ENCODE measurements around the gene MED12L.

Gene MED12L

GRCh38 chr3:151393146-151393830 lies 307.8 kb downstream of the MED12L start:
- Histone ChIP-seq H3K9ac (no peak overlapping the region), H2AFZ (no peak overlapping the region), H3K79me2 (no peaks in the 10 kb centered on the region), H3K4me1 (no peaks in the 10 kb centered on the region), H3K27ac (no peak overlapping the region), H3K9me3 (ENCODE audit: control insufficient read depth, low read length) (no peaks in the 10 kb centered on the region), H3K4me3 (ENCODE audit: low read depth, low read length) (no peak overlapping the region), H3K36me3 (ENCODE audit: control insufficient read depth, insufficient read depth, low read length) (no peaks in the 10 kb centered on the region), H3K4me2 (ENCODE audit: low read length) (no peak overlapping the region), H3K27me3 (ENCODE audit: control insufficient read depth, insufficient read depth, low read length) (no peaks in the 10 kb centered on the region)
- no peak for TF ChIP-seq CTCF (IDR thresholded peaks at IDR 0.05)

GRCh38 chr3:151393941-151394340 lies 308.5 kb downstream of the MED12L start:
- H2AFZ ChIP-seq, result no peak overlapping the region

GRCh38 chr3:151394611-151395010 lies 309.1 kb downstream of the MED12L start:
- H3K4me3 ChIP-seq (ENCODE audit: low read depth, low read length), result no peak overlapping the region
- H3K9ac ChIP-seq, result no peak overlapping the region
- no peak overlapping the region for H3K27ac ChIP-seq
- TF ChIP-seq CTCF (IDR thresholded peaks at IDR 0.05), result no peak
- H3K79me2 ChIP-seq, result no peaks in the 10 kb centered on the region
- H3K9me3 ChIP-seq (ENCODE audit: control insufficient read depth, low read length), result no peaks in the 10 kb centered on the region
- H3K4me2 ChIP-seq (ENCODE audit: low read length), result no peak overlapping the region
- H2AFZ ChIP-seq, result no peak overlapping the region
- no peaks in the 10 kb centered on the region for H3K4me1 ChIP-seq
- no peaks in the 10 kb centered on the region for H3K27me3 ChIP-seq (ENCODE audit: control insufficient read depth, insufficient read depth, low read length)
- H3K36me3 ChIP-seq (ENCODE audit: control insufficient read depth, insufficient read depth, low read length), result no peaks in the 10 kb centered on the region

More at GRCh38 chr3:151393941-151394340, 308.5 kb downstream of the MED12L start:
- Histone ChIP-seq H3K4me1 (no peaks in the 10 kb centered on the region), H3K79me2 (no peaks in the 10 kb centered on the region), H3K36me3 (ENCODE audit: control insufficient read depth, insufficient read depth, low read length) (no peaks in the 10 kb centered on the region), H3K4me3 (ENCODE audit: low read depth, low read length) (no peak overlapping the region), H3K4me2 (ENCODE audit: low read length) (no peak overlapping the region), H3K9ac (no peak overlapping the region), H3K27ac (no peak overlapping the region), H3K9me3 (ENCODE audit: control insufficient read depth, low read length) (no peaks in the 10 kb centered on the region), H3K27me3 (ENCODE audit: control insufficient read depth, insufficient read depth, low read length) (no peaks in the 10 kb centered on the region)
- TF ChIP-seq CTCF (IDR thresholded peaks at IDR 0.05), result no peak

- H3K9me3 ChIP-seq (ENCODE audit: control insufficient read depth, low read length), result no peaks in the 10 kb centered on the region
- H3K9ac ChIP-seq, result no peak overlapping the region
- H3K27me3 ChIP-seq (ENCODE audit: control insufficient read depth, insufficient read depth, low read length), result no peaks in the 10 kb centered on the region
- H3K36me3 ChIP-seq (ENCODE audit: control insufficient read depth, insufficient read depth, low read length), result no peaks in the 10 kb centered on the region
- no peaks in the 10 kb centered on the region for H3K79me2 ChIP-seq
- no peak overlapping the region for H3K4me2 ChIP-seq (ENCODE audit: low read length)
- no peak overlapping the region for H3K4me3 ChIP-seq (ENCODE audit: low read depth, low read length)
- H3K4me1 ChIP-seq, result no peaks in the 10 kb centered on the region
- TF ChIP-seq CTCF (IDR thresholded peaks at IDR 0.05), result no peak
- H3K27ac ChIP-seq, result no peak overlapping the region
- H2AFZ ChIP-seq, result no peak overlapping the region
Measured at GRCh38 chr3:151395806-151396205, 310.3 kb downstream of the MED12L start.

- Histone ChIP-seq H3K4me2 (ENCODE audit: low read length) (no peak overlapping the region), H3K27ac (no peak overlapping the region), H3K9me3 (ENCODE audit: control insufficient read depth, low read length) (no peaks in the 10 kb centered on the region), H3K4me3 (ENCODE audit: low read depth, low read length) (no peak overlapping the region), H2AFZ (no peak overlapping the region), H3K36me3 (ENCODE audit: control insufficient read depth, insufficient read depth, low read length) (no peaks in the 10 kb centered on the region), H3K4me1 (no peaks in the 10 kb centered on the region), H3K79me2 (no peaks in the 10 kb centered on the region), H3K27me3 (ENCODE audit: control insufficient read depth, insufficient read depth, low read length) (no peaks in the 10 kb centered on the region), H3K9ac (no peak overlapping the region)
- TF ChIP-seq CTCF (IDR thresholded peaks at IDR 0.05), result no peak
Measured at GRCh38 chr3:151398895-151399294, 313.4 kb downstream of the MED12L start.
